ENCODE measurements around the gene ATG9A.

ATG9A gene

DNA sequence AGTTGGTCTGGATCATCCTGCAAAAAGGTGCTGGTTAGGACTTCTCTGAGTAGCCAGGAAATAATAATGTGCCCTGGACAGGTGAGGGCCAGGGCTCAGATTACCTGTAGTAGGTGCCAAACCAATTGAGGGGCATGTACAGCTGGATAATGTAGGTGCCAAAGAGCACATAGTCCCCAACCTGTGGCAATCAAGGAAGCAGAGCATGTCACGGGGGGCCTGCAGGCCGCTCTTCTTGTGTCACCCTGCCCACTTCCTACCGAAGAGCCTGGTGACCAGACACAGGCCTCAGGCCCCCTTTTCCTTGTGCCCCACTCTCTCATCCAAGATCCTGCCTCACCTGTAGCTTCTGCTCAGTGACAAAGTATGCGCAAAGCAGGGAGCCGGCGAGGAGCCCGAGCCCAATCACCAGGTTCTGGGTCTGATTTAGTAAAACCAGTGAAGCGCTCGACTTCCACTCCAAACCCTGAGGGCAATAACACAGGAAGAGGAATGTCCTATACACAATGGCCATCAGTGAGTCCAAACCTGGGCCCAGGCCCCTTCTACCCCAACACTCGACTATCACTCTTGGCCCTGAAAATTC is 15.9 kb downstream of the ATG9A start:
- TF ChIP-seq, protein P1, sequence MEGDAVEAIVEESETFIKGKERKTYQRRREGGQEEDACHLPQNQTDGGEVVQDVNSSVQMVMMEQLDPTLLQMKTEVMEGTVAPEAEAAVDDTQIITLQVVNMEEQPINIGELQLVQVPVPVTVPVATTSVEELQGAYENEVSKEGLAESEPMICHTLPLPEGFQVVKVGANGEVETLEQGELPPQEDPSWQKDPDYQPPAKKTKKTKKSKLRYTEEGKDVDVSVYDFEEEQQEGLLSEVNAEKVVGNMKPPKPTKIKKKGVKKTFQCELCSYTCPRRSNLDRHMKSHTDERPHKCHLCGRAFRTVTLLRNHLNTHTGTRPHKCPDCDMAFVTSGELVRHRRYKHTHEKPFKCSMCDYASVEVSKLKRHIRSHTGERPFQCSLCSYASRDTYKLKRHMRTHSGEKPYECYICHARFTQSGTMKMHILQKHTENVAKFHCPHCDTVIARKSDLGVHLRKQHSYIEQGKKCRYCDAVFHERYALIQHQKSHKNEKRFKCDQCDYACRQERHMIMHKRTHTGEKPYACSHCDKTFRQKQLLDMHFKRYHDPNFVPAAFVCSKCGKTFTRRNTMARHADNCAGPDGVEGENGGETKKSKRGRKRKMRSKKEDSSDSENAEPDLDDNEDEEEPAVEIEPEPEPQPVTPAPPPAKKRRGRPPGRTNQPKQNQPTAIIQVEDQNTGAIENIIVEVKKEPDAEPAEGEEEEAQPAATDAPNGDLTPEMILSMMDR (IDR thresholded peaks at IDR 0.05) = no peak
- no peak for TF ChIP-seq ZFX (IDR thresholded peaks at IDR 0.05; ENCODE audit: borderline replicate concordance)
- H3K27ac ChIP-seq = no peak overlapping the region

DNA sequence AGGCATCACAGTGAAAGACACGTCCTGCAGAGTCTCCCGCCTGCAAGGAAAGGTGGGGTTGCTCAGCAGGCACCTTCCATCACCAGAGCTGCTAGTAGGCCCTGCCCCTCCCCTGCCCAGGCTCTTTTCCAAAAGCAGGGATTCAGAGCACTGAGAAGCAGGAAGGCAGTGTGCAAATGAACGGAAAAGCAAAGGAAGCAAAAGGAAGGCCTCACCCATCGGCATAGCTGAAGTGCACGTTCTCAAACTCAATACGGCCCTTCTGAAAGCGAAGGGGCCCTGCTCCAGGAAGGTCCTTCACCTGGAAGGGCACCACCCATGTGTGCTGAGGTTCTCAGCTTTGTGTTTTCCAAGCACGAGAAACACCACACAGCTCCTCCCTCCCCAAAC is 16.4 kb downstream of the ATG9A start:
- no peak overlapping the region for H3K27ac ChIP-seq
- TF ChIP-seq ZFX (IDR thresholded peaks at IDR 0.05; ENCODE audit: borderline replicate concordance) = no peak
- TF ChIP-seq, protein P1 (IDR thresholded peaks at IDR 0.05) = no peak

DNA sequence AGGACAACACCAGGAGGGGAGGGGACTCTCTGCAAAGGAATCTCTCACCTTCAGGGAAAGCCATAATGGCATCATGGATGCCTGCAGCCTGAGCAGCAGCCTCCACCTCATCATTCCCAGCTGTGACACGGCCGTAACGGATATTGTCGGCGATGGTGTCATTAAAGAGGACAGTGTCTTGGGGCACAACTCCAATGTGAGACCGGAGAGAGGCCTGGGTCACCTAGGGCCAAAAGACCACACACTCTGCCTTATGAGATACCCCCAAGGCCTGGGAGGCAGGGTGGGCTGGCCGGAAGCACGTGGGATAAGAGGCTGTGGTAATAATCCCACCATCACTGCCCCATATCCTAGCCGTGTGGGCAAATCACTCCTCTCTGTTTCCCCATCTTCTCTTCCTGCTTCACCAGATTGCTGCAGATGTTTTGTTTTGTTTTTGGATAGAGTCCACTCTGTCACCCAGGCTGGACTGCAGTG is 18.5 kb downstream of the ATG9A start:
- peak overlapping the region; percentile 6; the same call in 1 of the 2 replicates for H3K27ac ChIP-seq
- TF ChIP-seq ZFX (IDR thresholded peaks at IDR 0.05; ENCODE audit: borderline replicate concordance) = no peak
- TF ChIP-seq, protein P1 (IDR thresholded peaks at IDR 0.05) = no peak

DNA sequence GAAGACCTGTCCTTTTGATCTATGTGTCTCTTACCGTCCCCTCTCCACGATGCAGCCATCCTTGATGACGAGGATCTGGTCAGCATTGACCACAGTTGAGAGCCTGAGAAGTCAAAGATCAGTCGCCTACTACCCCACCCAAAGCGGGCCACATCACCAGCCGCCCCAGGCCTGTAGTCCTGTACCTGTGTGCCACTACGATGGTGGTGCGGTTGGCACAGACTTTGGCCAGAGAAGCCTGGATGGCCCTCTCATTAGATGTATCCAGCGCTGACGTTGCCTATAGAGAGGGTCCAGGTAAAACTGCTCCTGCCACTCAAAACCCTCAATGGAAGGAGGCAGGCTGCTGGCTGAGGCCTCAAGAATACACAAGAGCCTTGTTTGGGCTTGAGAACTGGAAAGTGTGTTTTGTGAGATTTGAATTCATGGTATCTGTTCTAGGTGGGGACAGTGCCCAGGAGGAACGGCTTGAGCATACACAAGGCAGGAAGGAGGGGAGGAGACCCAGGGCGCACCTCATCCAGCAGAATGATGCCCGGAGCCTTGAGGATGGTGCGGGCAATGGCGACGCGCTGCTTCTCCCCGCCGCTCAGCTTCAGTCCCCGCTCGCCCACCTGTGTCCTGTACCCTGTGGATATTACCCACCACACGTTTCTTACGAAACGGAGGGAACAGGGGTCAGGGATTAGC is 19.1 kb downstream of the ATG9A start:
- peak overlapping the region; percentile 92; the same call in 1 of the 2 replicates for H3K27ac ChIP-seq
- TF ChIP-seq ZFX (IDR thresholded peaks at IDR 0.05; ENCODE audit: borderline replicate concordance) = no peak
- TF ChIP-seq, protein P1 (IDR thresholded peaks at IDR 0.05) = no peak

DNA sequence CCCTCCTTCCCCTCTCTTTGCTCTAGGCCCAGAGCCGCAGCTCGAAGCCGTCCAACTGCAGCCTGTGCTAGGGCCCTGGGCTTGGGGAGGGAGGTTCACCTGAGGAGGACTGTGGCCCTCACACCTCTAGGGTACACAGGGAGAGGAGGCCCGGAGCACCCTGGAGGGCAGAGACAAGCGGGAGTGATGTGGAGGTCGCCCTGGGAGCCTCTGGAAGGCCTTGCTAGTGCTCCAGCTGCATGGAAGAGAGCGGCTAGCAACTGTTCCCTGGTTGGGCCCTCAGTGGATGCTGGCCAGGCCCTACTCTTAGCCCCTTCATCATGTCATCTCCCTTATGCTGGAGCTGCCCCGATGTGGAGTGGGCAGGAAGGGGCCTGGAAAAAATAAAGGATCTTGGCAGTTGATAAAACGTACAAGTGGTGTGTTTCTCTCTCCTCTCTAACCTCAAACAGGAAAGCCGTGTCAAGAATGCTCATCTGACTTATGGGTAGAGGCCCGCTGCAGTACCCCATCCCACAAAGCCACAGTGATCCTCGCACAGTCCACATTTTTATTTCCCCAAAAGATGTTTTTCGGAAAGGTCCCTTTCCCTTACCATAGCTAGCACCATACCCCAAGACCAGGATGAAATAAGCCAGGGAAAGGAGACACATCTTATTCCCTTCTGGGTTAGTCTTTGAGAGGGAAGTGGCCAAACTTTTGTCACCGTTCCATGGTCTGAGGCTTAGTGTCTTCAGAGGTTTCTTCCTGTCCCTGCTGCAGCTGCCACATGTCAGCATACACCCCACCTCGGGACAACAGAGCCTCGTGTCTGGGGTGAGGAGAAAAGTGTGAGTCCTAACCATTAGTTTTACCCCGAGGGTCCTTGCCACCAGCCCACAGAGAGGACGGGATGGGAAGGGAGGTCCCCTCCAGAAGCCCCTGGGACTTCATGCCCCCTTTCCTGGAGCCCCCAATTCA is 19.9 kb downstream of the ATG9A start:
- no peak for TF ChIP-seq ZFX (IDR thresholded peaks at IDR 0.05; ENCODE audit: borderline replicate concordance)
- TF ChIP-seq, protein P1 (IDR thresholded peaks at IDR 0.05) = no peak
- H3K27ac ChIP-seq = peak overlapping the region; percentile 92

DNA sequence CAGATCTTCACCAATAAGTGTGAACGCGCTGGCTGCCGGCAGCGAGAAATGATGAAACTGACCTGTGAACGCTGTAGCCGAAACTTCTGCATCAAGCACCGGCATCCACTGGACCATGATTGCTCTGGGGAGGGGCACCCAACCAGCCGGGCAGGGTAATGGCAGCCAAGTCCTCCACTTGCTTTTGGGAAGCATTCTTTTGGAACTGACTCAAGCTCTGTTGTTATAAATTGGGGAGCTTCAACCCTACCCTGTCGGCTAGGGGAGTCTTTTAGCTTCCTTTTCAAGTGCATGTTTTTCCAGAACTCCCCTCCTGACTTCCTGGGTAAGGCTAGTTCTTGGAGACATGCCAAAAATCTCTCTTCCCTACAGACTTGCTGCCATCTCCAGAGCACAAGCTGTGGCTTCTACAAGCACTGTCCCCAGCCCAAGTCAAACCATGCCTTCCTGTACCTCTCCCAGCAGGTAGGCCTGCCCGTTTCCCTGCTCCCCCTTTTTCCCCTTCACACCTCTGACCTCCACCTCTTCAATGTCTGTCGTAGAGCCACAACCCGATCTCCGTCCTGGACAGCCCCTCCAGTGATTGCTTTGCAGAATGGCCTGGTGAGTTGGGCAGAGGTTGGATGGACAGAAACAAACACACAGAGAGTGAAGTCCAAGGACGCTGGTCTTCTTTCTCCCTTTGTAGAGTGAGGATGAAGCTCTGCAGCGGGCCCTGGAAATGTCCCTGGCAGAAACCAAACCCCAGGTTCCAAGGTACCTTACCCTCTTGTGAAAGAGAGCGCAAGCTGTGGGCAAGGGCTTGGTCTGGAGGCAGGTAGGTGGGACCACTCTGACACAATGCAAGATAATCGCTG is 21.3 kb downstream of the ATG9A start:
- no peak for TF ChIP-seq ZFX (IDR thresholded peaks at IDR 0.05; ENCODE audit: borderline replicate concordance)
- TF ChIP-seq, protein P1 (IDR thresholded peaks at IDR 0.05) = no peak
- H3K27ac ChIP-seq = peak overlapping the region; percentile 92

Data from 22Rv1 (cell line).